H9 (cell line): Measurements from ENCODE around the gene IL31. TPM values are rescaled to one million over a fixed set of nuclear protein-coding genes. Genes with fewer than 3 reads are reported as not detected.

Source experiments
- DNase-seq: peaks from one replicate; pipeline ENCODE4 v3.0.0-alpha.2; 2017
- H2AFZ ChIP-seq: one replicate; pipeline ENCODE4 v1.6.1; 2013; ENCODE audit warnings: mild to moderate bottlenecking, low read length, control low read depth, moderate library complexity
- H2AK5ac ChIP-seq: 2 replicates; pipeline ENCODE4 v1.6.1; 2013; ENCODE audit warnings: low read length, control low read depth, mixed read lengths; ENCODE audit not compliant: insufficient read length
- H2BK120ac ChIP-seq: one replicate; pipeline ENCODE4 v1.6.1; 2013; ENCODE audit warnings: low read depth, mild to moderate bottlenecking, low read length, control low read depth, inconsistent platforms; ENCODE audit not compliant: poor library complexity, severe bottlenecking
- H2BK12ac ChIP-seq: 2 replicates; pipeline ENCODE4 v1.6.1; 2013; ENCODE audit warnings: low read length, control low read depth, mixed read lengths, low read depth; ENCODE audit not compliant: insufficient read length
- H2BK15ac ChIP-seq: 2 replicates; pipeline ENCODE4 v1.6.1; 2013; ENCODE audit warnings: low read depth, low read length, control low read depth
- H2BK20ac ChIP-seq: one replicate; pipeline ENCODE4 v1.6.1; 2013; ENCODE audit warnings: low read depth, mild to moderate bottlenecking, low read length, control low read depth, inconsistent platforms; ENCODE audit not compliant: poor library complexity, severe bottlenecking
- H2BK5ac ChIP-seq: 2 replicates; pipeline ENCODE4 v1.6.1; 2013; ENCODE audit warnings: low read length, control low read depth, mixed read lengths; ENCODE audit not compliant: insufficient read length
- H3K14ac ChIP-seq: 2 replicates; pipeline ENCODE4 v1.6.1; 2013; ENCODE audit warnings: low read length, control low read depth; ENCODE audit not compliant: insufficient read depth
- H3K18ac ChIP-seq: 2 replicates; pipeline ENCODE4 v1.6.1; 2013; ENCODE audit warnings: low read depth, mild to moderate bottlenecking, mixed read lengths, low read length, control low read depth; ENCODE audit not compliant: insufficient read length
- H3K23ac ChIP-seq: 2 replicates; pipeline ENCODE4 v1.6.1; 2013; ENCODE audit warnings: low read length, control low read depth, mixed read lengths, low read depth; ENCODE audit not compliant: insufficient read length
- H3K23me2 ChIP-seq: 2 replicates; pipeline ENCODE4 v1.6.1; 2013; ENCODE audit warnings: low read depth, mild to moderate bottlenecking, mixed read lengths, low read length, control low read depth; ENCODE audit not compliant: insufficient read length, poor library complexity, severe bottlenecking
- H3K27ac ChIP-seq: 2 replicates; pipeline ENCODE4 v1.5.1; 2013; ENCODE audit warnings: low read length, control low read depth, mixed read lengths, low read depth; ENCODE audit not compliant: insufficient read length
- H3K27me3 ChIP-seq: 2 replicates; pipeline ENCODE4 v1.6.1; 2013; ENCODE audit warnings: low read length, control low read depth, inconsistent platforms; ENCODE audit not compliant: insufficient read depth
- H3K4ac ChIP-seq: 2 replicates; pipeline ENCODE4 v1.6.1; 2013; ENCODE audit warnings: low read depth, mild to moderate bottlenecking, control low read depth, inconsistent platforms, low read length, moderate library complexity
- H3K4me1 ChIP-seq: 2 replicates; pipeline ENCODE4 v1.6.1; 2013; ENCODE audit warnings: low read length, control low read depth, inconsistent platforms; ENCODE audit not compliant: insufficient read depth
- H3K4me2 ChIP-seq: 2 replicates; pipeline ENCODE4 v1.6.1; 2013; ENCODE audit warnings: low read length, control low read depth, mixed read lengths; ENCODE audit not compliant: insufficient read length, insufficient read depth
- H3K56ac ChIP-seq: 2 replicates; pipeline ENCODE4 v1.6.1; 2013; ENCODE audit warnings: low read depth, mild to moderate bottlenecking, mixed read lengths, low read length, control low read depth; ENCODE audit not compliant: insufficient read length
- H3K79me1 ChIP-seq: 2 replicates; pipeline ENCODE4 v1.6.1; 2013; ENCODE audit warnings: low read depth, mild to moderate bottlenecking, moderate library complexity, low read length, control low read depth, inconsistent platforms; ENCODE audit not compliant: insufficient read depth, poor library complexity, severe bottlenecking
- H3K79me2 ChIP-seq: 2 replicates; pipeline ENCODE4 v1.6.1; 2013; ENCODE audit warnings: low read length, control low read depth, inconsistent platforms; ENCODE audit not compliant: insufficient read depth
- H3K9ac ChIP-seq: 2 replicates; pipeline ENCODE4 v1.6.1; 2013; ENCODE audit warnings: low read length, control low read depth, mixed read lengths; ENCODE audit not compliant: insufficient read length; ENCODE audit errors: extremely low read depth
- H3K9me3 ChIP-seq: one replicate; pipeline ENCODE4 v1.6.1; 2013; ENCODE audit warnings: low read depth, low read length, inconsistent platforms; ENCODE audit not compliant: control insufficient read depth
- H3T11ph ChIP-seq: one replicate; pipeline ENCODE4 v1.6.1; 2013; ENCODE audit warnings: mild to moderate bottlenecking, low read length, control low read depth, inconsistent platforms
- H4K20me1 ChIP-seq: one replicate; pipeline ENCODE4 v1.6.1; 2013; ENCODE audit not compliant: control insufficient read depth, insufficient read length, insufficient read depth
- H4K5ac ChIP-seq: 2 replicates; pipeline ENCODE4 v1.6.1; 2013; ENCODE audit warnings: low read depth, mild to moderate bottlenecking, mixed read lengths, low read length, control low read depth; ENCODE audit not compliant: insufficient read length
- H4K8ac ChIP-seq: replicated peaks from 2 replicates; pipeline ENCODE4 v1.6.1; 2013; ENCODE audit warnings: low read length, control low read depth, mixed read lengths, low read depth; ENCODE audit not compliant: insufficient read length
- H4K91ac ChIP-seq: 2 replicates; pipeline ENCODE4 v1.6.1; 2013; ENCODE audit warnings: low read depth, mild to moderate bottlenecking, moderate library complexity, mixed read lengths, low read length, control low read depth; ENCODE audit not compliant: insufficient read length
- H3K27ac Mint-ChIP-seq, 3 experiments: 2 replicates in 2 of 3; 3 replicates in 1 of 3; pipeline ENCODE4 v1.8.0; 2020 to 2021; ENCODE audit warnings: mixed read lengths in 3 of 3, mild to moderate bottlenecking in 1 of 3, moderate library complexity in 1 of 3
- H3K27me3 Mint-ChIP-seq: 2 replicates; pipeline ENCODE4 v1.8.0; 2021; ENCODE audit warnings: low read depth, mild to moderate bottlenecking, moderate library complexity, mixed read lengths
- H3K36me3 Mint-ChIP-seq, 3 experiments: 2 replicates in 2 of 3; 3 replicates in 1 of 3; pipeline ENCODE4 v1.8.0; 2020 to 2021; ENCODE audit warnings: low read depth in 3 of 3, mixed read lengths in 3 of 3; ENCODE audit not compliant: insufficient read depth in 1 of 3
- H3K4me1 Mint-ChIP-seq, 2 experiments: 2 replicates each; pipeline ENCODE4 v1.8.0; 2020; ENCODE audit warnings: mixed read lengths in 2 of 2
- H3K4me3 Mint-ChIP-seq, 2 experiments: 2 replicates in 1 of 2; 3 replicates in 1 of 2; pipeline ENCODE4 v1.8.0; 2020 to 2021; ENCODE audit warnings: mild to moderate bottlenecking in 2 of 2, mixed read lengths in 2 of 2, moderate library complexity in 1 of 2
- H3K9me3 Mint-ChIP-seq, 2 experiments: 2 replicates in 1 of 2; 3 replicates in 1 of 2; pipeline ENCODE4 v1.8.0; 2020; ENCODE audit warnings: mild to moderate bottlenecking in 2 of 2, mixed read lengths in 2 of 2, moderate library complexity in 1 of 2
- CTCF ChIP-seq: fragments of 200-600 bp; sonication (generic); conservative IDR thresholded peaks from 3 replicates; pipeline ENCODE4 v1.8.0; 2021; ENCODE audit warnings: antibody characterized with exemption, mild to moderate bottlenecking
- WGBS: extraction: QIAGEN DNeasy Blood & Tissue Kit; methylation state at CpG from one replicate; pipeline ENCODE4 v1.1.7; 2013; ENCODE audit warnings: missing lambda C conversion rate, low lambda C conversion rate, mixed read lengths; ENCODE audit not compliant: insufficient read length; ENCODE audit errors: extremely low coverage; 5-methylcytosine and 5-hydroxymethylcytosine counted together
- total RNA-seq: library from RNA; stranded (reverse); gene quantifications from 2 replicates; pipeline ENCODE4 v1.2.1, GENCODE V29; 2021

IL31 gene
- total RNA-seq, 1 experiment from 2014 or later, result not detected

GRCh38 chr12:122187466-122187865 lies 13.4 kb upstream of the IL31 start:
- TF ChIP-seq CTCF, result no peak
- Histone ChIP-seq H3K79me2 (no peaks in the 10 kb centered on the region), H2BK20ac (no peak overlapping the region), H4K5ac (no peak overlapping the region), H2AFZ (peak overlapping the region; percentile 6), H3K27me3 (no peaks in the 10 kb centered on the region), H4K20me1 (peaks cover 3% of the 10 kb centered on the region), H3K4me2 (no peak overlapping the region), H3K4me1 (no peaks in the 10 kb centered on the region), H2BK15ac (no peak overlapping the region), H2BK5ac (no peak overlapping the region), H3K9me3 (no peaks in the 10 kb centered on the region), H3K14ac (peak overlapping the region; percentile 48; the same call in 1 of the 2 replicates), H3K18ac (no peak overlapping the region), H3T11ph (no peak overlapping the region), H2BK12ac (no peak overlapping the region), H3K4ac (no peak overlapping the region), H4K91ac (no peak overlapping the region), H3K23me2 (no peaks in the 10 kb centered on the region), H3K79me1 (no peaks in the 10 kb centered on the region), H4K8ac (no peak overlapping the region), H2BK120ac (no peak overlapping the region), H3K27ac (no peak overlapping the region), H2AK5ac (no peak overlapping the region), H3K56ac (no peak overlapping the region), H3K23ac (no peak overlapping the region), H3K9ac (no peak overlapping the region)
- WGBS, result no CpG with 5 or more reads among the region's 12 CpGs
- H3K9me3 Mint-ChIP-seq, result no peaks in the 10 kb centered on the region
- H3K4me1 Mint-ChIP-seq, result peaks cover 3 to 8% of the 10 kb centered on the region in 2 experiments; a peak in 2 of 4 replicates
- H3K27me3 Mint-ChIP-seq, result peaks cover 22% of the 10 kb centered on the region
- H3K27ac Mint-ChIP-seq, result no peak overlapping the region; a peak in 3 of 7 replicates
- no peaks in the 10 kb centered on the region; a peak in 1 of 7 replicates for H3K36me3 Mint-ChIP-seq
- H3K4me3 Mint-ChIP-seq, result no peak overlapping the region
- DNase-seq, result peak; percentile 56
